DMS79 treated with DMSO at 0.1 percent for 48 hours (cell line): Measurements from ENCODE around the gene WDR41.
A peak's percentile ranks its signal among the peaks of the same experiment; 100 is the strongest.
"Not testable (repeated sequence)": the region's sequence is repeated elsewhere in the genome, so short reads cannot be mapped to it uniquely, and the experiment has no call there.

ENCODE experiments used
- DNase-seq: peaks from one replicate; lab custom pipeline; 2025; lab: John Stamatoyannopoulos, UW

WDR41 gene, protein sequence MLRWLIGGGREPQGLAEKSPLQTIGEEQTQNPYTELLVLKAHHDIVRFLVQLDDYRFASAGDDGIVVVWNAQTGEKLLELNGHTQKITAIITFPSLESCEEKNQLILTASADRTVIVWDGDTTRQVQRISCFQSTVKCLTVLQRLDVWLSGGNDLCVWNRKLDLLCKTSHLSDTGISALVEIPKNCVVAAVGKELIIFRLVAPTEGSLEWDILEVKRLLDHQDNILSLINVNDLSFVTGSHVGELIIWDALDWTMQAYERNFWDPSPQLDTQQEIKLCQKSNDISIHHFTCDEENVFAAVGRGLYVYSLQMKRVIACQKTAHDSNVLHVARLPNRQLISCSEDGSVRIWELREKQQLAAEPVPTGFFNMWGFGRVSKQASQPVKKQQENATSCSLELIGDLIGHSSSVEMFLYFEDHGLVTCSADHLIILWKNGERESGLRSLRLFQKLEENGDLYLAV

DNA sequence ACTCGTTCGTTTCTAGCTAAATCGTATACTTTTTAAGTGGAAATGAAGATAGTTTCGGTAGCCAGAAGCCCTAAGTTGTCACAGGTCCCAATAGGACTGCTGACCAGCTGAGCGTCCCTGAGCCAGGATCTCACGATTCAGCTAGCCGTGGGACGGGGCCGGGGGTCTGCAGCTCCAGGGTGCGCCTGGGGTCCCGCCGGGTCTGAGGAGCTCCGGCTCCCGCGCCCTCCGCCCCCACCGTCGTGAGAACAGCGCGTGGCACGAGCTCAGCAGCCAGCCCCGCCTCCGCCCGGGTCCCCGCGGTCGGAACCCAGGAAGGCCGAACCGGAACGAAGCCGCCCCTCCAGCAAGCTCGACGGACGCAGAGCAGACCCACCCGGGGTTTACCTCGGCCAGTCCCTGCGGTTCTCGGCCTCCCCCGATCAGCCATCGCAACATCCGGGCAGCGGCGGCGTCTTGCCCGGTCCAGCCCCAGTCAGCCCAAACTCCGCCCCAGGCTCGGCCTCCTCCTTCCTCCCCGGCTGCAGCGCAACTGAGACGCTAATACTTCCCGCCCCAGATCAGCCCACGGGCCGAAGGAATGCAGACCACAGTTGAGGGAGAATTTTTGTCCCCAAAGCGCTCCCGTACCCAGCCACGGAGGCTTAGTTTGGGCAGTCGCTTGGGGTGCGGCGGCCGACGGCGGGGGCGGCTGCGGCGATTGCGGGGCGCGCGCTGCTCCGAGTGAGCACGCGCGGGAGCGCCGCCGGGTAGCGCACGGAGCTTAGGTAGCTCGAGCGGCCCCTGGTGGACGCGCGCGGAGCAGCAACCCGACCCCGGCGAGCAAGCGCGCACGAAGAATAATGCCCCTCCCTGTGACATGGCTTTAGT is at the start of gene WDR41:
WDR41 (minus strand) TSS at position 534 of the 870 bp plus-strand sequence; CDS start at position 438, 96 bp downstream.
- DNase-seq, result peak; percentile 72

DNA sequence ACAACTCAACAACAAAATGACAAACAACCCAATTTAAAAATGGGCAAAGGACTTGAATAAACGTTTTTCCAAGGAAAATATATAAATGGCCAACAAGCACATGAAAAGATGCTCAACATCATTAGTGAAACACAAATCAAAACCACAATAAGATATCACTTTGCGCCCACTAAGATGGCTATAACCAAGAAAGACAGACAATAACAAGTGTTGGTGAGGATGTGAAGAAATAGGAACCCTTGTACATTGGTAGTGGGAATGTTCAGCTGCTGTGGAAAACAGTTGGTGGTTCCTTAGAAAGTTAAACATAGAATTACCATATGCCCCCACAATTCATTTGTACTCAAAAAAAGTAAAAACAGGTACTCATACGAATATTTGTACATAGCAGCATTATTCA is 39.2 kb upstream of the WDR41 start:
- DNase-seq, result no peak

DNA sequence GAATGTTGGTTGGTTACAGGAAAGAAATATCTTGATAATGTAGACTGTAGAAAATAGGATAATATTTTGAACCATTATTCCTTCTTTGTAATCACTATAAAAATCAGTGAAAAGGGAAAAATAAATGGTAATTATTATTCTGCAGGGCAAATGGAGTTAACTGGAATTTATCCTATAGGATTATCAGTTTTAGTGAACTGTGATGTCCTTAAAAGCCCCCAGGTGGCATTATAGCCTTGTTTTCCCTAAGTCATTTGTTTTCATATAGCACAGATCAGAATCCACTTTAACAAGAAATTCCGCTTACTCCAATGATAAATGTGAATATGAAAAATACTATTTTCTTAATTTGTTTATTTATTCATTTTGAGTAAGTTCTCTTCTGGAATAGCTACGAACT is 26.2 kb upstream of the WDR41 start:
- DNase-seq, result no peak

DNA sequence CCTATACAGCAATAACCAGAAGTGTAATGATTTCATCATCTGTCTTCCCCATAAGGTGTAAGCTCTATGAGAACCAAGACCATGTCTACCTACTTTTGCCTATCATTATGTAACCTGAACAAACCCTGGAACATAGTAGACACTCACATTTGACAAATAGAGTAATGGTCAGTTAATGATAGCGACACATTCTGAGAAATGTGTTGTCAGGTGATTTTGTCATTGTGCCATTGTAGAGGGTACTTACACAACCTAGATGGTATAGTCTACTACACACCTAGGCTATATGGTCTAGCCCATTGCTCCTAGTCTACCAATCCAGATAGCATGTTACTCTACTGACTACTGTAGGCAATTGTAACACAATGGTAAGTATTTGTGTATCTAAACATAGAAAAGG is 22.3 kb upstream of the WDR41 start:
- DNase-seq, result no peak

DNA sequence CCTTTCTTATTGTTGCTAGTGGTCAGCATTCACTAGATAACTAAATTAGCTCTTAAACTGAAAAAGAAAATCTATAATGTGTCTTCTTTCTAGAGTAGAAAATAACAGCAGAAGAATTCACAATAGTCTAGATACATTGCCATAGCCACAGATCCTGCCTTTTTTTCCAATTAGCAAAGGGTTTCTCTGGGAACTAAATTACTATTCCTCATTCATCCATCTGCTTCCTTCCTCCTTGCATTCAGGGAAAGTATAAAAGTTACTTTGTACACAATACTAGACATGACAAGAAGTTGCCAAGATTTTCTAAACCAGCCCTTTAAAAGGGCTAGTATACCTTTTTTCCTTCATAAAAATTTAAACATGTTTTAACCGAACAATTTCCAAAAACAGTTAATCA is 21.2 kb upstream of the WDR41 start:
- DNase-seq, result no peak

DNA sequence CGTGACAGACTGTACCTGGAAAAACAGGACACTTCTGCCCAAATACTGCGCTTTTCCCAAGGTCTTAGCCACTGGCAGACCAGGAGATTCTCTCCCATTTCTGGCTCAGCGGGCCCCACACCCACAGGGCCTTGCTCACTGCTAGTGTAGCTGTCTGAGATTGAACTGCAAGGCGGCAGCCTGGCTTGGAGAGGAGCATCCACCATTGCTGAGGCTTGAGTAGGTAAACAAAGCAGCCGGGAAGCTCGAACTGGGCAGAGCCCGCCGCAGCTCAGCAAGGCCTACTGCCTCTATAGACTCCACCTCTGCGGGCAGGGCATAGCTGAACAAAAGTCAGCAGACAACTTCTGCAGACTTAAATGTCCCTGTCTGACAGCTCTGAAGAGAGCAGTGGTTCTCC is 9.0 kb upstream of the WDR41 start:
- DNase-seq, result not testable (repeated sequence)

DNA sequence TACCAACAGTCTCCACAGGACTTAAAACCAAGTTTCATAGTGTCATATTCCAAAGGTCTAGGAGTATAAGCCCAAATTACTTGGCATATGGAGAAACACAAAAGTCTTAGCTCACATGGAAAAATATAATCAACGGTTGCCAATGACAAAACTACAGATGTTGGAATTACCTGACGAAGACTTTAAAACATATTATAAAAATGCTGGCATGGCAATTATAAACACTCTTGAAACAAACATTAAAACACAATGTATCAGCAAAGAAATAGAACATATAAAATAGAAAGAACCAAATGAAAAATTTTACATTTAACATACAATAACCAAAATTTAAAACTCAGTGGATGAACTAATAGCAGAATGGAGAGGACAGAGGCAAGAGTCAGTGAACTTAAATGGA is 7.9 kb upstream of the WDR41 start:
- no peak for DNase-seq

DNA sequence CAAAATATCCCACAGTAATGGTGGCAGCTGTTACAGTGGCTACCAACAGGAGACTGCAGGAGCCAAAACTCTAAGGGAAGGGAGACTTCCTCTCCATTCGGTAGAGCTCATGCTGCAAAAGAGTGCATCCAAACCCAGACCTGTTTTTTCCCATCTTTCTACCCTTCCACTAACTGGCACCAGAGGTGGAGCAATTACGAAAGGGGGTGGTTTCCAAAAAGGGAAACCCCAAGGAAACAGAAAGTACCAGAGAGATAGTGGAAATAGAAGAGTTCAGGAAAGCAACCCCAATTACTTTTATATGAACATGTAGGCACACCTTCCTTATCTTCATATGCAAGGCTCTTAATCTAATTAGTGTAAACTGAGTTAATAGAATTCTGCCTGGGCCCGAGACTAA is 7.3 kb upstream of the WDR41 start:
- DNase-seq, result no peak

DNA sequence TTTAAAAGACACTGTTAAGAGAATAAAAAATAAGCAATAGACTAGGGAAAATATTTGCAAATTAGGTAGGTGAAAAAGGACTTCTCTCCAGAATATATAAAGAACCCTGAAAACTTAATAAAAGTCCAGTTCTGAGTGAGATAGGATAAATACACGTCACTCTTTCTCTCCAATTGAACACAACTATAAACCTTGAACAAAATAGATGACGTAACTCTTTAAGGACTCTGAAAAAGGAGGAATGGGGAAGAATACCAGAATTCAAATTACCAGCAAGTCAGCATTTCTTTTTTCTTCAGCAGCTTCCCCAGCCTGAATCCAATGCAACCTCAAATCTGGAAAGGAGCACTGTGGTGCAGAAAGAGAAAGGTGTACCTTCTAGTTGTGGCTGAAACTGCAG is 6.8 kb upstream of the WDR41 start:
- no peak for DNase-seq

DNA sequence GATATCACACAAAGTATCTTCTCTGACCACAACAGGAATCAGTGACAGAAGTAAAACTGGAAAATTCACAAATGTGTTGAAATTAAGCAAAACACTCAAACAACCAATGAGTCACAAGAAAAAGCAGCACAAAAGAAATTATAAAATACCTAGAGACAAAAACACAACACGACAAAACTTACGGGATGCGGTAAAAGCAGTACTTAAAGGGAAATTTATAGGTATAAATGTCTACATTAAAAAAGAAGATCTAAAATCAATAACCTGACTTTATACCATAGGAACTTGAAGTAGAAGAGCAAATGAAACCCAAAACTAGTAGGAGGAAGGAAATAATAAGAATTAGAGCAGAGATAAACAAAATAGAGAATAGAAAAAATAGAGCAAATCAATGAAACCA is 2.8 kb upstream of the WDR41 start:
- no peak for DNase-seq

DNA sequence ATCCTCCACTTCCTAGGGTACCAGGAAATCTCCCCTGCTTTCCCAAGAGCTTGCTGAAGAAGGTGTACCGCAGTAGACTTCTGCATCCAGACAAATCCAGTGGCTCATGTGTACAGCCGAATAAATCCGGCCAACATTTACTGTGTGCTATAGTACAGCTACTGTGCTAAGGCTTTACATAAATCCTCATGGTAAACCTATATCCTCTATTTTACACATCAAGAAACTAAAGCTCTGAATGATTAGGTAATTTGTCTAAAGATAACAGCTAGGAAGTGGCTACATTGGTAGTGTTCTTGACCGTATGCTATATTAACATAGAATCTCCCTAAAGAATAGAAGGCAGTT is 511 bp upstream of the WDR41 start:
- DNase-seq, result no peak

DNA sequence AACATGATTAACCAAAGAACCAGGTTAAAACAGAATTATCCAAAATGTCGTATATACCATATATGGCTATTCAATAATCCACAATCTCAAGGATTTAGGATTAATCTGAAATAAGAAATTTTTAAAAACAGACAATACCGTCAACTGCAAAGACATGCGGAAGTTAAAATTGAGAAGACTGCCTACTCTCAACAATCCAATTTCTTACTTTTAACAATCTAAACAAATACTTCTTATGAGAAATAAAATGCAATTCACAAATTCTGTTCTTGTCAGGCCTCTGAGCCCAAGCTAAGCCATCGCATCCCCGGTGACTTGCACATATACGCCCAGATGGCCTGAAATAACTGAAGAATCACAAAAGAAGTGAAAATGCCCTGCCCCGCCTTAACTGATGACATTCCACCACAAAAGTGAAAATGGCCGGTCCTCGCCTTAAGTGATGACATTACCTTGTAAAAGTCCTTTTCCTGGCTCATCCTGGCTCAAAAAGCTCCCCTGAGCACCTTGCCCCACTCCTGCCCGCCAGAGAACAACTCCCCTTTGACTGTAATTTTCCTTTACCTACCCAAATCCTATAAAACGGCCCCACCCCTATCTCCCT is 1.3 kb downstream of the WDR41 start:
- DNase-seq, result not testable (repeated sequence)

DNA sequence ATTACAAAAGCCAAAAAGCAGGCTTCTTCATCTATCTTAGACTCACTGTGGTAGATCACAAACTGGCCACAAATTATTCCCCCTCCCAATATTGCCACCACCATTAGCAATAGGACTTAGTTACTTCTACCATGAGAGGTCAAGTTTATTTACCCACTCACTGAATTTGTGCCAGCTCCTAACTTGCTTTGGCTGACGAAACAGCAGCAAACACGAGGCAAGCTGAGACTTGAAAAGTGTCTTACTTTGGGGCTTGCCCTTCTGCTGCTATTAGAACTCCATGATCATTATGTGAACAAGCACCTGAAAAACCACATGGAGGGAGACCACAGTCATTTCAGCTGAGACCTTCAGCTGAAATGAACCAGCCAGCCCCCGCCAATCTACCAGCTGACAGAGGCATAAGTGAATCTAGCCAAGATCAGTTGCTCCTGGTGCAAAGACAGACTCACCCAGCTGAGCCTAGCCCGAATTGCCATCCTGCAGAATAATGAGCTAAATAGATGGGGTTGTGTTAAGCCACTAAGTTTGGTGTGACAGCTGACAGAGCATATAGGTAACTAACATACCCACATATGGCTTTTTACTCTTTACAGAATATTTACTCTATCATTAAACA is 5.7 kb downstream of the WDR41 start:
- peak; percentile 74 for DNase-seq

DNA sequence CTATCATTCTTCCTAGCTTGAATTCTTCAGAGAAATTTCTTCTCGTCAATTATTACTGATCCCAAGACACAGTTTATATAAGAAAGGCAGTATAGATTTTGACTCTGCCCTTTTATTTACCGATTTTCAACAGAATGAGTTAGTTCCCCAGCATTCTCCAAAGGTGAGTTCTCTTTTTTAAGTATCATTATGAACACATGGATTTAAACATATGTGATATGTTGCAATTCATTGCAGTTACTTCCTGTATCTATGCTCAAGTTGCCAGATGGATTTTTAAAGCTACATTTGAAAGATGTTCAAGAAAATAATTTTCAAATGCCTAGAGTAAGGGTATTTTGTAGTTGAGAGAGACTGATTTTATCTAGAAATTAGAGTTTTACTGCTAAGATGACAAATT is 8.4 kb downstream of the WDR41 start:
- DNase-seq, result no peak

DNA sequence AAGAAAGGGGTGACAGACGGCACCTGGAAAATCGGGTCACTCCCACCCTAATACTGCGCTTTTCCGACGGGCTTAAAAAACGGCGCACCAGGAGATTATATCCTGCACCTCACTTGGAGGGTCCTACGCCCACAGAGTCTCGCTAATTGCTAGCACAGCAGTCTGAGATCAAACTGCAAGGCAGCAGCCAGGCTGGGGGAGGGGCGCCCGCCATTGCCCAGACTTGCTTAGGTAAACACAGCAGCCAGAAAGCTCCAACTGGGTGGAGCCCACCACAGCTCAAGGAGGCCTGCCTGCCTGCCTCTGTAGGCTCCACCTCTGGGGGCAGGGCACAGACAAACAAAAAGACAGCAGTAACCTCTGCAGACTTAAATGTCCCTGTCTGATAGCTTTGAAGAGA is 17.1 kb downstream of the WDR41 start:
- not testable (repeated sequence) for DNase-seq

DNA sequence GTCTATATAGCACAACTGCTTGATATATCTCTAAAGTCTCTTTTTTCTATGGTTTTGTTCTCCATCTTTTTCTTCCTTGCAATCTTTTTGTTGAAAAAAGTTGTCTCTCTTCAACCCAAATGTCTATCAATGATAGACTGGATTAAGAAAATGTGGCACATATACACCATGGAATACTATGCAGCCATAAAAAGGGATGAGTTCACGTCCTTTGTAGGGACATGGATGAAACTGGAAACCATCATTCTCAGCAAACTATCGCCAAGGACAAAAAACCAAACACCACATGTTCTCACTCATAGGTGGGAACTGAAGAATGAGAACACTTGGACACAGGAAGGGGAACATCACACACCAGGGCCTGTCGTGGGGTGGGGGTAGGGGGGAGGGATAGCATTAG is 23.2 kb downstream of the WDR41 start:
- not testable (repeated sequence) for DNase-seq

DNA sequence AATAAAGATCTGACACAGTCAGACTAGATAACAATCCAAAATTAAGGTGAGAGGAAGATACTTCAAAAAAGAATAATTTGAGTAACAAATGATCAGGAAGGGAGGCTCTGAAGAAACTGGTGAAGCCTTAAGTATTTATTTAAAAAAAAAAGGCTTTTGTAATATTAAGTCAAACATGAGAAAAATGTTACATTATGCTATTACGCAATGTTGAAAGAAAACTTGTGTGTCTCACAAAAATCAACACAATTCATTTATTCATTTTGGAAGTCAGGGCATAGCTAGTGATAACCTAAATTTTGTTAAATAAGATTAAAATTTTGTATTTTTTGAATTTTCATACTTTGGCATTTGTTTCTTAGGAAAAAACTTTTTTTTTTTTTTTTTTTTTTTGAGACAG is 28.2 kb downstream of the WDR41 start:
- no peak for DNase-seq

DNA sequence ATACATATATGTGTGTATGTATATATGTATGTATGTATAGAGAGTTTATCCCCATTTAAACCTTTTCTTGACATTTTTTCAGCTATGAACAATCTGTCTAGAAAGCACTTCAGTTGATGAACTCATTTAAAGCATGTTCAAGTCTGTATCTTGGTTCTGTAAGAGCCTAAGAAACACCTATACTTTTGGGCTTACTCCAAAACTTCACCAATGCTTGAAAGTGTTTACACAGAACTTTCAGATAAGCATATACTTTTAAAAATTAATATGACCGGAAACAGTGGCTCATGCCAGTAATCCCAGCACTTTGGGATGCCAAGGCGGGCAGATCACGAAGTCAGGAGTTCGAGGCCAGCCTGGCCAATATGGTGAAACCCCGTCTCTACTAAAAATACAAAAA is 30.8 kb downstream of the WDR41 start:
- DNase-seq, result no peak

DNA sequence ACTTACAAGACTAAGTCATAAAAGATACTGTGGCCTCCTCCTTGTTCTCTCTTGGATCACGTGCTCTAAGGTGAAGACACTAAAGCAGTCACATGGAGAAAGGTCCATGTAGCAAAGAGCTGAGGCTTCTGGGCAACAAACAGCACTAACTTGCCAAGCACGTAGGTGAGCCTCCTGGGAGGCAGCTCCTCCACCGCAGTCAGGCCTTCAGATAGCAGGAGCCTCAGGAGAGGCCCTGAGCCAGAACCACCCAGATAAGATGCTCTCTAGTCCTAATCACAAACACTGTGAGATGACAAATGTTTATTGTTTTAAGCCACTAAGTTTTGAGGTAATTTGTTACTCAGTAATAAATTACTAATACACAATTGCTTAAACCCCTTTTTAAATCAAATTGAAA is 38.0 kb downstream of the WDR41 start:
- no peak for DNase-seq

DNA sequence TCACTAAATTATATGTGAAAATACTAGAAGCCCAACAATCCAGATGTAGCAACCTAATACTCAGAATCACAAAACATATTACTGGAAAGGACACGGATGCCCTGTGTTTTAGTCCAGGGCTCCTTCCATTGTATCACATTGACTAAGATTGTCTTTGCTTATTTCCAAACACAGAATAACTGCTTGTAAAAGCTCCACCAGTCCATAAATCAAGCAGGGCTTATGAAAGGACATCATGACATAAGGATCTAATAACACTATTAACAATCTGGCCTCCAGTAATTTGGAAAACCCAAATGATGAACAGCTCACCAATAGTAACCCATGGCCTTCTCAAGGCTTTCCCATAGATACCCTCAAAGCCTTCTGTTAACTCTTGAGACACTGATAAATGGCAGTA is 39.8 kb downstream of the WDR41 start:
- DNase-seq, result no peak

DNA sequence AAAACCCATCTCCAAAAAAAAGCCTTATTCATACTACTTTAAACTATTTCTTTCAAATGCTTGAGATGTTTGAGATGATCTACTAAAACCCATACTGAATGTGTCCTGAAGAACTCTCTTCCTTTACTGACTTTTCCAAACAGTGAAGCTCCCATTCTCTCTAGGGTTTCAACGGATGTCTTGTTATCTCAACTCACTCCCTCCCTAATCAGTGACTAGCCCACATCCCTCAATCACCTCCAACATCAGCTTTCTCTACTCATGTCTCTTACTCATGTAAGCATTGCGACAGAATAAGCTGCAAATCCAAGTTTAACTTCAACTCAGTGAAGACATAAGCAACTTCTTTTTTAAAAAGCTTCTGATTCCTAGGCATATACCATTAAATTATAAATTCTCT is 42.1 kb downstream of the WDR41 start:
- no peak for DNase-seq

DNA sequence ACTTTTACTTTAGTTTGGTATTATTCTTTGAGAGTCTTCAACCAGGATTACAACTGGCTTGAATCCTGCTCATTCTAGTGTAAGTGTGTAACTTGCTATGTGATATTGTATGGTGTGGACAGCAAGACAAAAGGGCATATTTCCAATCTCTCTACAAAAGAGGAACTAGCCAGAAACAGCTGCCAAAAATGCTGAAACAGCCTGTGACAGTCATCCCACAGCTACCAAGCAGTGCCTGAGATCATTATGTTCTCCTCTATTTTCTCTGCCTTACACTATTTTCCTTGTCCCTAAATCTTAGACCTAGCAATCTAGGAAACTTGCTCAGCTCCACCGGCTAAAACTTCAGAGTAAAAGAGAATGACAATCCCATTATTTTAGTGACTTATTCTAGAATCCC is 42.8 kb downstream of the WDR41 start:
- DNase-seq, result no peak
